DOHH2 (cell line): ENCODE results near the gene BLVRB.

Experiments used
- H3F3A ChIP-seq: fragments of 200-600 bp; sonication (generic), shearing (Covaris generic); 2 replicates; pipeline ENCODE4 v1.6.0; 2016; ENCODE audit warnings: antibody characterized with exemption, mild to moderate bottlenecking; ENCODE audit not compliant: control insufficient read depth, insufficient read depth
- H3K27ac ChIP-seq: fragments of 200-600 bp; sonication (generic); 2 replicates; pipeline ENCODE4 v1.5.1; 2014; ENCODE audit warnings: low read depth, mild to moderate bottlenecking, low read length, moderate library complexity
- H3K27me3 ChIP-seq: fragments of 200-600 bp; sonication (generic); 2 replicates; pipeline ENCODE4 v1.6.1; 2014; ENCODE audit warnings: mild to moderate bottlenecking, low read length, mixed read lengths; ENCODE audit not compliant: control insufficient read depth
- H3K36me3 ChIP-seq: fragments of 200-600 bp; sonication (generic); 2 replicates; pipeline ENCODE4 v1.6.1; 2014; ENCODE audit warnings: mild to moderate bottlenecking, low read length, moderate library complexity, mixed read lengths; ENCODE audit not compliant: control insufficient read depth
- H3K4me1 ChIP-seq: fragments of 200-600 bp; sonication (generic); 2 replicates; pipeline ENCODE4 v1.6.1; 2014; ENCODE audit warnings: mild to moderate bottlenecking, low read length, mixed read lengths; ENCODE audit not compliant: control insufficient read depth
- H3K4me2 ChIP-seq: fragments of 200-600 bp; sonication (generic); 2 replicates; pipeline ENCODE4 v1.6.0; 2014; ENCODE audit warnings: mild to moderate bottlenecking, low read length, moderate library complexity
- H3K4me3 ChIP-seq: fragments of 200-600 bp; sonication (generic); 2 replicates; pipeline ENCODE4 v1.5.1; 2014; ENCODE audit warnings: mild to moderate bottlenecking, low read length, mixed read lengths
- H3K79me2 ChIP-seq: fragments of 200-600 bp; sonication (generic); 2 replicates; pipeline ENCODE4 v1.6.1; 2014; ENCODE audit warnings: mild to moderate bottlenecking, low read length, mixed read lengths; ENCODE audit not compliant: control insufficient read depth
- H3K9me2 ChIP-seq: fragments of 200-600 bp; sonication (generic); replicated peaks from 2 replicates; pipeline ENCODE4 v1.6.1; 2014; ENCODE audit warnings: mild to moderate bottlenecking, low read length, mixed read lengths; ENCODE audit not compliant: control insufficient read depth
- H3K9me3 ChIP-seq: fragments of 200-600 bp; sonication (generic); 2 replicates; pipeline ENCODE4 v1.6.1; 2014; ENCODE audit warnings: antibody characterized with exemption, low read length, mixed read lengths; ENCODE audit not compliant: control insufficient read depth, insufficient read depth
- H4K20me1 ChIP-seq: fragments of 200-600 bp; sonication (generic); 2 replicates; pipeline ENCODE4 v1.6.0; 2014; ENCODE audit warnings: low read depth, mild to moderate bottlenecking, antibody characterized with exemption, low read length, moderate library complexity; ENCODE audit not compliant: control insufficient read depth, insufficient read depth
- EZH2phosphoT487 ChIP-seq: fragments of 200-600 bp; sonication (generic); IDR thresholded peaks from 2 replicates; pipeline ENCODE4 v1.6.1; 2017; ENCODE audit warnings: borderline replicate concordance, mild to moderate bottlenecking, antibody characterized with exemption, low read length, moderate library complexity, mixed read lengths
- TF ChIP-seq, protein P1 (sequence below): fragments of 200-600 bp; sonication (generic); IDR thresholded peaks from one replicate; pipeline ENCODE4 v1.5.1; 2014; ENCODE audit warnings: antibody characterized with exemption, mild to moderate bottlenecking, low read depth, low read length; ENCODE audit not compliant: poor library complexity, severe bottlenecking

BLVRB gene

GRCh38 chr19:40466985-40467734 lies 1.6 kb upstream of the BLVRB start, which contains the start of gene SPTBN4:
Gene SPTBN4 (plus strand): TSS chr19:40467001. CDS start chr19:40472622, 5,621 bp downstream.
- Histone ChIP-seq H3K4me1 (peaks cover 23% of the 10 kb centered on the region), H3K9me2 (no peaks in the 10 kb centered on the region), H3K36me3 (no peaks in the 10 kb centered on the region), H3K4me2 (peak within 1 kb of the TSS; percentile 97), H3K79me2 (no peaks in the 10 kb centered on the region), H3K9me3 (no peaks in the 10 kb centered on the region), H3K4me3 (peak within 1 kb of the TSS; percentile 75), H3K27ac (no peak within 1 kb of the TSS), H4K20me1 (no peaks in the 10 kb centered on the region), H3F3A (no peaks in the 10 kb centered on the region), H3K27me3 (peaks cover 13% of the 10 kb centered on the region)
- no peak for TF ChIP-seq EZH2phosphoT487
- TF ChIP-seq, protein P1, sequence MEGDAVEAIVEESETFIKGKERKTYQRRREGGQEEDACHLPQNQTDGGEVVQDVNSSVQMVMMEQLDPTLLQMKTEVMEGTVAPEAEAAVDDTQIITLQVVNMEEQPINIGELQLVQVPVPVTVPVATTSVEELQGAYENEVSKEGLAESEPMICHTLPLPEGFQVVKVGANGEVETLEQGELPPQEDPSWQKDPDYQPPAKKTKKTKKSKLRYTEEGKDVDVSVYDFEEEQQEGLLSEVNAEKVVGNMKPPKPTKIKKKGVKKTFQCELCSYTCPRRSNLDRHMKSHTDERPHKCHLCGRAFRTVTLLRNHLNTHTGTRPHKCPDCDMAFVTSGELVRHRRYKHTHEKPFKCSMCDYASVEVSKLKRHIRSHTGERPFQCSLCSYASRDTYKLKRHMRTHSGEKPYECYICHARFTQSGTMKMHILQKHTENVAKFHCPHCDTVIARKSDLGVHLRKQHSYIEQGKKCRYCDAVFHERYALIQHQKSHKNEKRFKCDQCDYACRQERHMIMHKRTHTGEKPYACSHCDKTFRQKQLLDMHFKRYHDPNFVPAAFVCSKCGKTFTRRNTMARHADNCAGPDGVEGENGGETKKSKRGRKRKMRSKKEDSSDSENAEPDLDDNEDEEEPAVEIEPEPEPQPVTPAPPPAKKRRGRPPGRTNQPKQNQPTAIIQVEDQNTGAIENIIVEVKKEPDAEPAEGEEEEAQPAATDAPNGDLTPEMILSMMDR = no peak

DNA sequence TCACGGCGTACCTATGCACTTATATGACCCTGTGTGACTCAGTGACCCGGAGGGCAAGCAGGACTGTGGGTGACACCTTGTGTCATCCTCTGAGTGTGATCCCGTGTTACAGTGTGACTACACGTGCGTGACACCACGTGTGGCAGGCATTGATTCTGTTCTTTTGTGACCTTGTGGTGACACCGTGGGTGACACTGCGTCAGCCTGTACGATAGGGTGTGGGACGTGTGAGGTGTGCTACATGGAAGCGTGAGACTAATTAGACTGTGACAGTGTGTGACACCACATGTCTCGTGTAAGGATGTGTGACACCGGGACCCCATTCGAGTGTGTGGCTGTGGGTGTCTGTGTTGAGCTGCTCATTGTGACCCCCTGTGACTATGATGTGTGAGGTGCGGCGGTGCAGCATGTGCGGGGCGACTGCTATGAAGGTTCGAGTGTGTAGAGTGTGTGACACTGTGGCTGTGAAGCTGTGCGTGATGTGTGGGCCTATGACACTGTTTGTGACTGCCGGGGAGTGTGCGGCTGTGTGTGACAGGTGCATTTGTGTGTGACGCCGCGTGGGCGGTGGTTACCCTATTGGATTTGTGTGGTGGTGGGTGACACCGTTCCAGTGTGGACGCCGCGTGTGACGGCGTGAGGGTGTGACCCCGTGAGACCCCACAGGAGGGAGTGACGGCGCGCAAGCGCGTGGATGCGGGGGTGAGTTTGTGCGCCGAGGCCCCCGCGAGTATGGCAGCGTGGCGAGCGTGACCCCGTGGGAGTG lies 857 bp upstream of the BLVRB start:
- Histone ChIP-seq H3K27me3 (peaks cover 13% of the 10 kb centered on the region), H3K4me2 (peak overlapping the region; percentile 97), H3K4me1 (peaks cover 30% of the 10 kb centered on the region), H4K20me1 (no peaks in the 10 kb centered on the region), H3K9me2 (no peaks in the 10 kb centered on the region), H3K36me3 (no peaks in the 10 kb centered on the region), H3F3A (no peaks in the 10 kb centered on the region), H3K9me3 (no peaks in the 10 kb centered on the region), H3K4me3 (peak overlapping the region; percentile 75), H3K79me2 (no peaks in the 10 kb centered on the region), H3K27ac (no peak overlapping the region)
- TF ChIP-seq EZH2phosphoT487 = no peak
- TF ChIP-seq, protein P1 = no peak

GRCh38 chr19:40465025-40465556 lies 454 bp downstream of the BLVRB start:
- Histone ChIP-seq H3K4me1 (peaks cover 36% of the 10 kb centered on the region), H3K27me3 (peaks cover 13% of the 10 kb centered on the region), H3K9me3 (no peaks in the 10 kb centered on the region), H3K36me3 (no peaks in the 10 kb centered on the region), H3K79me2 (no peaks in the 10 kb centered on the region), H3K4me3 (peak overlapping the region; percentile 81), H3K9me2 (no peaks in the 10 kb centered on the region), H3K4me2 (peak overlapping the region; percentile 97), H4K20me1 (no peaks in the 10 kb centered on the region), H3F3A (no peaks in the 10 kb centered on the region), H3K27ac (no peak overlapping the region)
- no peak for TF ChIP-seq EZH2phosphoT487
- TF ChIP-seq, protein P1 = no peak
